GM12874 (cell line): ENCODE results near the gene DAB2IP.

Experiments
- TF ChIP-seq, protein P1 (sequence below): IDR thresholded peaks from 2 replicates; pipeline ENCODE4 v1.5.1; 2011; ENCODE audit warnings: low read depth, mild to moderate bottlenecking, control low read depth, low read length, moderate library complexity; ENCODE audit not compliant: insufficient read depth

DAB2IP gene

DNA sequence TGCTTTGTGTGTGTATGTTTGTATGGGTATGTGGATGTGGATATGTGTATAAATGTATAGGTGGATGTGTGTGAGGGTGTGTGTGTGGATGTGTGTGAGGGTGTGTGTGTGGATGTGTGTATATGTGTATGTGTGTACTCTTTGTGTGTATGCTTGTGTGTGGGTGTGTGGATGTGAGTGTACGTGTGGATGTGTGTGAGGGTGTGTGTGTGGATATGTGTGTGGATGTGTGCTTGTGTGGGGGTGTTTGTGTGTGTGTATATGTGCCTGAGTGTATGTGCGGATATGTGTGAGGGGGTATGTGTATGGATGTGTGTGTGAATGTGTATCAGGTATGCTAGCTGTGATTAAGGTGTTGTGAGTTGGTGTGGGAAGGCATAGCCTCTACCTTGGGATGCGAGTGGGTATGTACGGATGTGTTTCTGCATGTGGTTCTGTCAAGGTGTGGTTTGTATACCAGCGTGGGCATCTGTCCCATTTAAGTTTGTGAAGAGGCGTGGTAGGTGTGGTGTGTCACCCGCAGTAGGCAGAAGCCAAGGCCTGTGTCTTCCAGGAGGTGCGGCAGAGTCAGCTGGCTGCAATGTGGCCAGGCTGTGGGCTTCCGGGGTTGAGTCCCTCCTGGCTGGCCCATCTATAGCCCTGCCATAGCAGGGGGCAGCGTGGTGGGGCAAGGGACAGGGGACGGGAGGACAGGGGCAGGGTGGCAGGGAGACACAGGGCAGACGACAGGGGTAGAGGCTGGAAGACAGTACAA, 155.8 kb downstream of the DAB2IP start:
- TF ChIP-seq, protein P1, sequence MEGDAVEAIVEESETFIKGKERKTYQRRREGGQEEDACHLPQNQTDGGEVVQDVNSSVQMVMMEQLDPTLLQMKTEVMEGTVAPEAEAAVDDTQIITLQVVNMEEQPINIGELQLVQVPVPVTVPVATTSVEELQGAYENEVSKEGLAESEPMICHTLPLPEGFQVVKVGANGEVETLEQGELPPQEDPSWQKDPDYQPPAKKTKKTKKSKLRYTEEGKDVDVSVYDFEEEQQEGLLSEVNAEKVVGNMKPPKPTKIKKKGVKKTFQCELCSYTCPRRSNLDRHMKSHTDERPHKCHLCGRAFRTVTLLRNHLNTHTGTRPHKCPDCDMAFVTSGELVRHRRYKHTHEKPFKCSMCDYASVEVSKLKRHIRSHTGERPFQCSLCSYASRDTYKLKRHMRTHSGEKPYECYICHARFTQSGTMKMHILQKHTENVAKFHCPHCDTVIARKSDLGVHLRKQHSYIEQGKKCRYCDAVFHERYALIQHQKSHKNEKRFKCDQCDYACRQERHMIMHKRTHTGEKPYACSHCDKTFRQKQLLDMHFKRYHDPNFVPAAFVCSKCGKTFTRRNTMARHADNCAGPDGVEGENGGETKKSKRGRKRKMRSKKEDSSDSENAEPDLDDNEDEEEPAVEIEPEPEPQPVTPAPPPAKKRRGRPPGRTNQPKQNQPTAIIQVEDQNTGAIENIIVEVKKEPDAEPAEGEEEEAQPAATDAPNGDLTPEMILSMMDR: no peak

DNA sequence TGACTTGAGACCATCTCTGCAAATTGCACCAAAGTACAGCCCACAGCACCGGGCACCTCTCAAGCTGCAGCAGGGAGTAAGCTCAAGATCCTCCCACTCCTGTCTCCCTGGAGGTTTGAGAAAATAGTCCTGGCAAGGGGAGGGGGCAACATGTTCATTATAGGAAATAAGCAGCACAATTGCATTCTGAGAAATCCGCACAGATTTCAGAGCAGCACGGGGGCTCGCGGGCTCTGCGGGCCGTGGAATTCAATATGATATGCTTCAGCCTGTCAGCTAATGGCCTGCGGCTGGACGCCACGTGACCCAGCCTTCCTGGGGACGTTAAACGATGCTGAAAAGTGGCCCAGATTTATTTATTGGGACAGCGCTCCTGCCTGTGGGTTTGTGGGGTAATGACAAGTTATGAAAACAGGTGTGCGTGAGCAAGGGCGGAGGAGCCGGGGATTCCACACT, 156.4 kb downstream of the DAB2IP start:
- TF ChIP-seq, protein P1: no peak

DNA sequence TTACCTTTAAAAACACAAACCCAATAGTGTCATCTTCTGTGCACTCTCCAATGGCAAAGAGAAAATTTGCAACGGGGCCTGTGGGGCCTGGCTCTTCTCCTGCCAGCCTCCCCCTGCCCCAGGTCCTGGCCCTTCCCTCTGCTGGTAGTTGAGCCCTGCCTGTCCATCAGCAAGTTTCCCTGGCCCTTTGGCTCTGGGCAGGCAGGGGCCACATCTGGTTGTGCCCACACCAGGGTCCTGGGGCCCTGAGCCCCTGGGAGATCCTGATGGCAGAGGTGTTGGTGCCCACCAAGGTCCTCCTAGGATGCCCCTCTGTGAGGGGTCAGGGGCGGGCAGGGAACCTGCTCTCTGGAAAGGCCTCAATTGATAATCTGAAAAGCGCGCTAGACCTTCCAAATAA, 157.3 kb downstream of the DAB2IP start:
- TF ChIP-seq, protein P1: no peak

DNA sequence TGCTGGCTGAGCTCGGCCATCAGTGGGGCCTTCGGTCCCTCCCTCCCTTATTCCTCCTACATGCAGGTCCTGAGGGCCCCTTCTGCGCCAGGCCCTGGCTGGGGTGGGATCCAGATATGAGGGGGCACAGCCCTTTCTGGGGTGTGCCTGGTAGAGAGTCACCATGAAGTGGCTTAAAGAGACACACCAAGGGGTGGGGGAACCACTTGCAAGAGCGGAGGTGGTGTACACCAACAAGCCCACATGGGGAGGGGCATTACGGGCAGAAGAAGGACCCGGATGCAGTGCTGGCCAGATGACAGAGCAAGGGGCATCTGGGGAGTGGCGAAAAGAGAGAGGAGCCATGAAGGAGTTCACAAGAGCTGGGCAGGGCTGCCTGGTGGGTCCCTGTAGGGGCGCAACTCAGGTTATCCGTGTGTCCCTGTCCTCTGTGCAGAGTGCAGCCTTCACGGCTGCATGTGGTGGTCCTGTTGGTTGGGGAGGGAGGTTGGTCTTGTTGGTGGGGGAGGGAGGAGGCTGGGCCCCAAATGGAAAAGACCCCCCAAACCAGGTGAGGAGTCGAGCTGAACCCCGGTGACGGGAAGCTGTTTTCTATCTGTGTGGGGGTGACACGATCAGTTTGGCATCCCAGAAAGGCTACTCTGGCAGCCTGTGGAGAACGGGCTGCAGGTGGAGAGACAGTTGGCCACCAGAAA, 158.1 kb downstream of the DAB2IP start:
- TF ChIP-seq, protein P1: no peak

DNA sequence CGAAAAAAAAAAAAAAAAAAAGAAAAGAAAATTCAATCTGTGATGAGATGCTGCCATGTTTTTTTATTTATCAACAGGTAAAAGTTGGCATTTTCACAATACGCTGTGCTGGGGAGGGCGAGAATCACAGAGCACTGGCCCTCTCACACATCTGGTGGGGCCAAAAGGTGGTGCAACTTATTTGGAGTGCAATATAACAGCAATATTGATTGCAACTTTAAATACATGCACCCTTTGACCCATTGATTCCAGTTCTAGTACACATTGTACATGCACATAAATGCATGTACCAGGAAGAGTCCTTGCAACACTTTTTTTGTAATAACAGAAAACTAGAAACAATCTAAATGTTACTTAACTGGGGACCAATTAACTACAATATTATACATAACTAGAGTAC, 159.1 kb downstream of the DAB2IP start:
- TF ChIP-seq, protein P1: no peak

DNA sequence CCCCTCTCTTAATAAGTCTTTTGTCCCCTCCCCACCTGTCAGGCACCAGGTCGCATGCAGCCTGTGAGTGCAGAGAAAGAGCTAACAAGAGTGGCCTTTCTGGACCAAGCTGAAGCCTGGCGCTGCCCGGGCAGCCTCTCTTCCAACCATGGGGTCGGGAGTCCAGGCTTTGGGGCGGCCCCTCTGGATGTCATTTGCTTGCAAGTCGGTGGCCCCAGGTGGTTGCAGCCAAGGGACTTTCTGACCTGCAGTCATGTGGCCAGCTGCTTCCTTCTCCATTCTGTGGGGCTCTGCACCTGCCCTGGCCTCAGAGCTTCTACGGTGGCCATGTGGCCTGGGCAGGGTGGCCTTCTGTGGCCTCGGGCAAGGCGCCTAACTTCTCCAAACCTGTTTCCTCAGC, 159.7 kb downstream of the DAB2IP start:
- TF ChIP-seq, protein P1: no peak

DNA sequence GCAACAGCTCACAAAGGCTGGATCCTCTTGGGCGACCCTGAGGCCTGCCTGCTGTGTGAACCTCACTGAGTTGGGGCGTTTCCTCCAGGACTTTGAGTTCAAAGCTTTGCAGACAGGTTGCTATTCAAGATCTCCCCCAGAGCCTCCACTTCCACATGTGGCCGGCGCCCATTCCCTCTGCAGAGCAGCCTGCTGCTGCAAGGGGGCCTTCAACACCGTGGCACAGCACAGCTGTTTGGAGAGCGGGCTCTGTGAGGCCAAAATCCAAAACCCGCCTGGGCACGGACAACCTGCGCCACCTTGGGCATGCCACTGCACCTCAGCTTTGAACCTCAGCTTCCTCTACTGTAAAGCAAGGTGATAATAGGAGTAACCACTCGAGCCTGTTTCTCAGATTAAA, 160.3 kb downstream of the DAB2IP start:
- TF ChIP-seq, protein P1: no peak
